Heart left ventricle (tissue), 16 donors: ENCODE results near the gene SLC6A18. TPM values are rescaled to one million over a fixed set of nuclear protein-coding genes. Genes with fewer than 3 reads are reported as not detected.

Source experiments
- ATAC-seq, 4 donors: fragments of 200-7000 bp; cut with Tn5 transposase; one replicate each; pipeline ENCODE4 v1.9.1; 2020 to 2022; ENCODE audit warnings: moderate library complexity in 4 of 4, mild to moderate bottlenecking in 3 of 4, moderate number of reproducible peaks in 1 of 4
- DNase-seq, 5 donors: peaks; one replicate each; pipeline ENCODE4 v3.0.0-alpha.2; 2020
- H3K27ac ChIP-seq, 12 donors: fragments of 200-600 bp; sonication (generic) in 4 of 12; one replicate each; pipeline versions ENCODE4 v1.5.0 to v1.8.0; 2016 to 2022; ENCODE audit warnings: mild to moderate bottlenecking in 2 of 12
- H3K27me3 ChIP-seq, 9 donors: fragments of 200-600 bp; sonication (generic) in 2 of 9; one replicate each; pipeline versions ENCODE4 v1.5.1 to v1.8.0; 2016 to 2022; ENCODE audit warnings: mild to moderate bottlenecking in 3 of 9
- H3K36me3 ChIP-seq, 9 donors: fragments of 200-600 bp; sonication (generic) in 2 of 9; one replicate each; pipeline versions ENCODE4 v1.5.0 to v1.8.0; 2018 to 2022; ENCODE audit warnings: mild to moderate bottlenecking in 2 of 9
- H3K4me1 ChIP-seq, 12 donors: fragments of 200-600 bp; sonication (generic) in 4 of 12; one replicate each; pipeline versions ENCODE4 v1.5.0 to v1.8.0; 2016 to 2022; ENCODE audit warnings: mild to moderate bottlenecking in 3 of 12
- H3K4me3 ChIP-seq, 12 donors: fragments of 200-600 bp; sonication (generic) in 4 of 12; one replicate each; pipeline versions ENCODE4 v1.5.0 to v1.8.0; 2017 to 2022; ENCODE audit warnings: mild to moderate bottlenecking in 9 of 12, moderate library complexity in 4 of 12
- H3K9me3 ChIP-seq, 12 donors: fragments of 200-600 bp; sonication (generic) in 4 of 12; one replicate each; pipeline versions ENCODE4 v1.5.0 to v1.8.0; 2016 to 2022; ENCODE audit warnings: mild to moderate bottlenecking in 1 of 12
- POLR2A ChIP-seq, 2 donors: fragments of 450-650 bp; IDR thresholded peaks; one replicate each; pipeline ENCODE4 v1.6.1; 2017; ENCODE audit warnings: antibody characterized with exemption in 2 of 2, mild to moderate bottlenecking in 2 of 2, moderate library complexity in 2 of 2
- WGBS, 4 donors: extraction: QIAGEN DNeasy Blood & Tissue Kit in 2 of 4; methylation state at CpG; one replicate each; pipeline versions ENCODE4 v1.1.5 to v1.1.7; 2013 to 2018; 5-methylcytosine and 5-hydroxymethylcytosine counted together
- intact Hi-C, 10 donors: fragments of 100-400 bp; cut with DNase I; formaldehyde crosslinking; loops; one replicate each; pipeline versions ENCODE4 v1.11.1 to v1.14.2; 2022
- polyA plus RNA-seq, 2 donors: library from polyadenylated mRNA; stranded (reverse); fragments of 200-250 nt; gene quantifications; one replicate each; pipeline ENCODE4 v1.2.3, GENCODE V29; 2013
- total RNA-seq, 9 donors: library from RNA; depleted of rRNA in 2 of 9; stranded (reverse); fragments of >200 nt in 2 of 9; fragmentation: NEBNext Ultra II Directional in 3 of 9; extraction: Animal tissue kit (Norgen Biotek cat#: 25700) in 3 of 9; gene quantifications; one replicate each; pipeline versions ENCODE4 v1.1.0 to v1.2.4, GENCODE V29; 2016 to 2023
- TF ChIP-seq, protein P1 (sequence below), 12 donors: fragments of 200-600 bp; sonication (generic) in 4 of 12; IDR thresholded peaks; one replicate each; pipeline versions ENCODE4 v1.5.0 to v1.8.0; 2018 to 2022; ENCODE audit warnings: antibody characterized with exemption in 12 of 12, mild to moderate bottlenecking in 5 of 12
- donor health status: ischemic (EF 13 %, LVEDD 7.1; RV severe dilation, severe dysfunction).
- donor health status: healthy with polysubstance abuse.
- donor health status: DM: no; HTN: yes; CAD: no.
- donor health status: DM: no; HTN: no; CAD: no.
- donor health status: ischemic (EF 25% LVEDD 6.9; RV normal size, moderate dysfunction).
- donor health status: ischemic (EF 25% LVEDD 5.7; RV mildly dilated, moderate dysfunction).
- donor health status: healthy.
- donor health status: DM: yes; HTN: yes; CAD: no.
- donor health status: ischemic (EF 35%, LVEDD 5.7; RV mildly dilated, moderate dysfunction).
- donor health status: nonischemic (EF 11% LVEDD 7.7; RV severe dilation, severe dysfunction).
- donor health status: DM: yes; HTN: yes; CAD: no.
- donor health status: PGD.
- donor health status: ischemic (EF 29% LVEDD 5.4; RV normal size, mild dysfunction).
- donor health status: nonischemic (EF 23%, LVEDD 6.1; RV moderate dilation, normal function).

SLC6A18 gene
- total and polyA plus RNA-seq, 11 donors: not detected

DNA sequence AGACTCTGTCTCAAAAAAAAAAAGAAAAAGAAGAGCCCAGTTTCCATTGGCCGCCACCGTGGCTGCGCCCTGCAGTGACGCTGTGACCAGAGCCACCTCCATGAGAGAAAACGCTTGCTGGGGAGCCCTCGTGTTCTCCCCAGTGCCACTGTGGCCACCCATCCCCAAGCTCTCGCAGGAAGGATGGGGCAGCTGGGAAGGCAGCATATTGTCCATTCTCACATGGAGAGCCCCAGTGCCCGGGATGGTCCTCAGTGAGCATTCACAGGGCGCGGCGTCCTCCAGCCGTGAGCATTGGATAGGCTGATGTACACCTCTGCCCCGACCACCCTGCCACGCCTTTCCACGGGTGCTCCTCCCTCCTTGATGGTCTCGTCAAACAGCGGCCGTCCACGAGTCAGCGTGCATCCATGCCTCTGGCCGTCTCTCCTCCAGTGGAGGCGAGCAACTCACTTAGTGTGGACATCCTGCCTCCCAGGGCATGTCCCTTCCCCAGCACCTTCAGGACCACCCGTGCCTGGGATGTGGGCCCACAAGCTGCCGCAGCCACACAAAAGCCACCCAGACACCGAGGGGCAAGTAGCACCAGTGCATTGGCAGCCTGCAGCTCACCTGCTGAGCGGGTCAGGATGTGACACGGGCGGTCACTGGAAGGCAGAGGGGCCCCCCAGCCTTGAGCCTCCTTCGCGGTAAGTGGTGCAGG is 47.2 kb upstream of the SLC6A18 start:
- intact Hi-C loops: loop anchor here in 1 of 10 donors (10.0 kb wide), 1 partner anchor 477 kb away; no protein-coding TSS in a partner anchor
- Histone ChIP-seq H3K36me3 (no peaks in the 10 kb centered on the region), H3K4me1 (peaks cover 0 to 11% (median 0%) of the 10 kb centered on the region in 12 donors), H3K27me3 (peaks cover 0 to 18% (median 0%) of the 10 kb centered on the region in 9 donors), H3K27ac (no peak overlapping the region), H3K9me3 (no peaks in the 10 kb centered on the region), H3K4me3 (no peak overlapping the region)
- DNase-seq (peak in 3 of 5 donors; percentile 8 to 50 (median 21)), ATAC-seq (no peak)
- 83 to 92% (median 87%) methylated on average over 15 to 30 of the region's 30 CpGs for WGBS, 4 donors
- TF ChIP-seq POLR2A (IDR thresholded peaks at IDR 0.05): no peak
- TF ChIP-seq, protein P1, sequence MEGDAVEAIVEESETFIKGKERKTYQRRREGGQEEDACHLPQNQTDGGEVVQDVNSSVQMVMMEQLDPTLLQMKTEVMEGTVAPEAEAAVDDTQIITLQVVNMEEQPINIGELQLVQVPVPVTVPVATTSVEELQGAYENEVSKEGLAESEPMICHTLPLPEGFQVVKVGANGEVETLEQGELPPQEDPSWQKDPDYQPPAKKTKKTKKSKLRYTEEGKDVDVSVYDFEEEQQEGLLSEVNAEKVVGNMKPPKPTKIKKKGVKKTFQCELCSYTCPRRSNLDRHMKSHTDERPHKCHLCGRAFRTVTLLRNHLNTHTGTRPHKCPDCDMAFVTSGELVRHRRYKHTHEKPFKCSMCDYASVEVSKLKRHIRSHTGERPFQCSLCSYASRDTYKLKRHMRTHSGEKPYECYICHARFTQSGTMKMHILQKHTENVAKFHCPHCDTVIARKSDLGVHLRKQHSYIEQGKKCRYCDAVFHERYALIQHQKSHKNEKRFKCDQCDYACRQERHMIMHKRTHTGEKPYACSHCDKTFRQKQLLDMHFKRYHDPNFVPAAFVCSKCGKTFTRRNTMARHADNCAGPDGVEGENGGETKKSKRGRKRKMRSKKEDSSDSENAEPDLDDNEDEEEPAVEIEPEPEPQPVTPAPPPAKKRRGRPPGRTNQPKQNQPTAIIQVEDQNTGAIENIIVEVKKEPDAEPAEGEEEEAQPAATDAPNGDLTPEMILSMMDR (IDR thresholded peaks at IDR 0.05): no peak

DNA sequence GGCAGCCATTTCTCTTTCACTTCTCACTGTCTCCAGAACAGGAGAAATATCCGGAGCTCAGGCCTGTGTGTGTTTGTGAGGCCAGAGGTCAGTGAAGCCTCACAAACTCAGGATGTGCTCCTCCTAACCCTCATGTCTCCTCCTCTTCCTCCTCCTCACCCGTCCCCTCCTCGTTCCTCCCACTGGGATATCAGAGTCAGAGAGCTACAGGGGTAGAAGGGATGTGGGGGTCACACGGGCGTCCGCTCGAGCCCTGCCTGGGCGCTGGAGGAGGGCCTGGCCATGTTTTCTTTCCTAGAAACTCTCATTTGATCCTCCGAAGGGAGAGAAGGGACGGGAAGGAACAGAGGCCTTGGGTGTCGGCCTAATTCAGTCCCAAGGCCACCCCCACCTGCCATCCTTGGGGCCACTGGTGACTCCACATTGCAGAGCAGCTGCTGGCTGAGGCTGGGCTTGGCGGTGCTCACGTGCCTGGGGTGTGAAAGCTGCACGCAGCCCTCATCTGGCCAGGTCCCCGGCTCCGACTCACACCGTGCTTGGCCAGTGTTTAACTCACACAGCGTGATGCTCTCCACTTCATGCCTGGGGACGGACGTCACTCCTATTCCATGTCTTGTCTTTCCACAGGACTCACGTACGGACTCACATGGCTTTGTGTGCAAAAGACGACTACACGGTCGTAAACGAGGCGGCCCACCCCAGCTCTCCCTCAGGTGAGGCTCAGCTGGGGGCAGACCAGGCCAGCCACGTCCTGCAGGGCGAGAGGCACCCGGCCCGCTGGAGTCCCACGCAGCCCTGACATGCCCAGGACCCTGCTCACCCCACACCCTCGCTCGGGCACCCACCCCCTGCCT is 46.4 kb upstream of the SLC6A18 start:
- Histone ChIP-seq H3K27me3 (peaks cover 0 to 19% (median 0%) of the 10 kb centered on the region in 9 donors), H3K36me3 (no peaks in the 10 kb centered on the region), H3K9me3 (no peaks in the 10 kb centered on the region), H3K27ac (no peak overlapping the region), H3K4me1 (peaks cover 0 to 19% (median 0%) of the 10 kb centered on the region in 12 donors), H3K4me3 (no peak overlapping the region)
- no peak for TF ChIP-seq POLR2A (IDR thresholded peaks at IDR 0.05)
- TF ChIP-seq, protein P1 (IDR thresholded peaks at IDR 0.05): no peak
- intact Hi-C loops: loop anchor here in 1 of 10 donors (10.0 kb wide), 1 partner anchor 476 kb away; no protein-coding TSS in a partner anchor
- ATAC-seq (peak in 1 of 4 donors; percentile 44), DNase-seq (peak in 2 of 5 donors; percentile 25 to 37)
- WGBS, 4 donors: 65 to 74% (median 70%) methylated on average over 11 to 34 of the region's 34 CpGs; no CpG with 5 or more reads in 1 of the 4 donors

DNA sequence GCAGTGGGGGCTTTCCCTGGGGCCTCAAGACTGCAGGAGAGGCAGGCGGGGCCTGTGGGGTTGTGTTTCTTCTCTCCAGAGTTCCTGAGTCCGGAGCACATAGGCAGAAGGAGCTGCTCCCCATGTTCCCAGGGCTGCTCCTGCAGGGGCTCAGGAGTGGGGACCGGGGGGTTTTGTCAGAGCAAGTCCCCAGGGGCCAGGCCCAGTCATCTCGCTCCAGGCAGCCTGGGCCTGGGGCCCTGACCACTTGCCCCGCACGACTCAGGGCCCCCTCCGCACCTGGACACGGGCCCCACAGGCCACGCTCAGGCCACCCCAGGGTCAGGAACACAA is 45.8 kb upstream of the SLC6A18 start:
- intact Hi-C loops: loop anchor here in 1 of 10 donors (10.0 kb wide), 1 partner anchor 475 kb away; no protein-coding TSS in a partner anchor
- Histone ChIP-seq H3K27ac (no peak overlapping the region), H3K4me3 (no peak overlapping the region), H3K27me3 (peaks cover 0 to 19% (median 0%) of the 10 kb centered on the region in 9 donors), H3K9me3 (no peaks in the 10 kb centered on the region), H3K4me1 (peaks cover 0 to 17% (median 0%) of the 10 kb centered on the region in 12 donors), H3K36me3 (no peaks in the 10 kb centered on the region)
- TF ChIP-seq, protein P1 (IDR thresholded peaks at IDR 0.05): no peak
- no peak for TF ChIP-seq POLR2A (IDR thresholded peaks at IDR 0.05)
- WGBS, 4 donors: 83 to 100% (median 90%) methylated on average over 4 to 9 of the region's 9 CpGs; no CpG with 5 or more reads in 1 of the 4 donors
- DNase-seq (peak in 2 of 5 donors; percentile 17 to 49), ATAC-seq (no peak)
